HepG2 (cell line): Measurements from ENCODE around the gene LRP5. TPM values are rescaled to one million over a fixed set of nuclear protein-coding genes. Genes with fewer than 3 reads are reported as not detected.

Experiments
- AGO2 ChIP-seq: fragments of 200-400 bp; formaldehyde crosslinking; optimal IDR thresholded peaks from 2 replicates; pipeline ENCODE3; 2017; ENCODE audit warnings: mild to moderate bottlenecking, low read depth, low read length, moderate library complexity
- AKAP8 ChIP-seq: sonication (generic); formaldehyde crosslinking; IDR thresholded peaks from 2 replicates; pipeline ENCODE4 v1.5.1; 2020; ENCODE audit warnings: mild to moderate bottlenecking, missing genetic modification reagents
- ARNTL ChIP-seq: sonication (generic); formaldehyde crosslinking; IDR thresholded peaks from 2 replicates; pipeline ENCODE4 v1.4.0; 2020; ENCODE audit warnings: mild to moderate bottlenecking, missing genetic modification reagents
- BCL6 ChIP-seq: IDR thresholded peaks from 2 replicates; pipeline ENCODE4 v1.6.1; 2016; ENCODE audit warnings: missing genetic modification reagents, missing compliant biosample characterization
- CBX1 ChIP-seq: IDR thresholded peaks from one replicate; pipeline ENCODE4 v1.6.1; 2016; ENCODE audit warnings: antibody characterized with exemption, low read depth
- DPF2 ChIP-seq: sonication (generic); formaldehyde crosslinking; IDR thresholded peaks from 2 replicates; pipeline ENCODE4 v1.4.0; 2020; ENCODE audit warnings: mild to moderate bottlenecking, low read depth, missing genetic modification reagents, borderline replicate concordance
- GZF1 ChIP-seq: sonication (generic); formaldehyde crosslinking; IDR thresholded peaks from 2 replicates; pipeline ENCODE4 v1.5.1; 2020; ENCODE audit warnings: mild to moderate bottlenecking, missing genetic modification reagents
- HDAC1 ChIP-seq: sonication (generic); formaldehyde crosslinking; IDR thresholded peaks from 2 replicates; pipeline ENCODE4 v1.5.1; 2020; ENCODE audit warnings: mild to moderate bottlenecking, missing genetic modification reagents
- NFIB ChIP-seq: sonication (generic); formaldehyde crosslinking; IDR thresholded peaks from 2 replicates; pipeline ENCODE4 v1.9.0; 2021; ENCODE audit warnings: missing genetic modification reagents, mild to moderate bottlenecking, borderline replicate concordance
- PAF1 ChIP-seq: IDR thresholded peaks from 2 replicates; pipeline ENCODE4 v1.6.1; 2016; ENCODE audit warnings: missing genetic modification reagents, missing compliant biosample characterization
- PHF8 ChIP-seq: sonication (generic); formaldehyde crosslinking; IDR thresholded peaks from 2 replicates; pipeline ENCODE4 v1.5.0; 2020; ENCODE audit warnings: missing genetic modification reagents
- PTBP1 ChIP-seq: fragments of 200-400 bp; formaldehyde crosslinking; IDR thresholded peaks from 2 replicates; pipeline ENCODE4 v1.6.1; 2018; ENCODE audit warnings: low read length, low read depth; ENCODE audit not compliant: poor library complexity, severe bottlenecking
- RBM39 ChIP-seq: fragments of 200-400 bp; formaldehyde crosslinking; IDR thresholded peaks from one replicate; pipeline ENCODE4 v1.6.1; 2018; ENCODE audit warnings: antibody characterized with exemption, mild to moderate bottlenecking, low read depth, low read length; ENCODE audit not compliant: poor library complexity, severe bottlenecking
- RFX5 ChIP-seq: IDR thresholded peaks from 2 replicates; pipeline ENCODE4 v1.6.1; 2011; ENCODE audit warnings: low read depth, low read length, improper control_type of control experiment
- SAP130 ChIP-seq: IDR thresholded peaks from 2 replicates; pipeline ENCODE4 v1.6.1; 2016; ENCODE audit warnings: low read depth
- SMAD1 ChIP-seq: sonication (generic); formaldehyde crosslinking; IDR thresholded peaks from 2 replicates; pipeline ENCODE4 v1.4.0; 2020; ENCODE audit warnings: missing genetic modification reagents, low read depth, mild to moderate bottlenecking, borderline replicate concordance
- TBX2 ChIP-seq: sonication (generic); formaldehyde crosslinking; IDR thresholded peaks from 2 replicates; pipeline ENCODE4 v1.5.0; 2020; ENCODE audit warnings: missing genetic modification reagents, mild to moderate bottlenecking, borderline replicate concordance
- ZFP37 ChIP-seq: sonication (generic); formaldehyde crosslinking; IDR thresholded peaks from 2 replicates; pipeline ENCODE4 v1.4.0; 2020; ENCODE audit warnings: missing genetic modification reagents, borderline replicate concordance
- ZNF205 ChIP-seq: IDR thresholded peaks from 2 replicates; pipeline ENCODE4 v1.6.1; 2018; ENCODE audit warnings: missing biosample characterization, missing genetic modification reagents
- ZNF546 ChIP-seq: sonication (generic); formaldehyde crosslinking; conservative IDR thresholded peaks from 2 replicates; pipeline ENCODE4 v1.8.1; 2023; ENCODE audit warnings: mild to moderate bottlenecking, missing genetic modification reagents
- ZNF598 ChIP-seq: sonication (generic); formaldehyde crosslinking; IDR thresholded peaks from 2 replicates; pipeline ENCODE4 v1.5.1; 2020; ENCODE audit warnings: mild to moderate bottlenecking, missing genetic modification reagents, borderline replicate concordance
- ZNF605 ChIP-seq: sonication (generic); formaldehyde crosslinking; IDR thresholded peaks from 2 replicates; pipeline ENCODE4 v1.8.0; 2022; ENCODE audit warnings: mild to moderate bottlenecking, missing genetic modification reagents
- ZNF660 ChIP-seq: sonication (generic); formaldehyde crosslinking; IDR thresholded peaks from 2 replicates; pipeline ENCODE4 v1.5.1; 2020; ENCODE audit warnings: mild to moderate bottlenecking, low read depth, missing genetic modification reagents, borderline replicate concordance
- polyA plus RNA-seq, 8 experiments: library from polyadenylated mRNA; depleted of rRNA in 3 of 8; stranded (reverse) in 7 of 8; unstranded in 1 of 8; fragments of >200 nt; fragmentation: Illumina TruSeq in 4 of 8; extraction: Trizol in 4 of 8; gene quantifications; 2 replicates each; pipeline versions ENCODE4 v1.2.1 to v1.2.3, GENCODE V29; 2011 to 2016; ENCODE audit warnings: low read depth in 4 of 8, missing spikeins in 1 of 8, mixed read lengths in 1 of 8; ENCODE audit not compliant: insufficient read depth in 1 of 8
- total RNA-seq, 5 experiments: library from RNA; depleted of rRNA; stranded (reverse); fragments of >200 nt; fragmentation: Illumina TruSeq; extraction: Trizol; gene quantifications; 2 replicates each; pipeline ENCODE4 v1.2.3, GENCODE V29; 2016; ENCODE audit warnings: low read depth in 1 of 5
- TF ChIP-seq, protein P1 (sequence below): sonication (generic); formaldehyde crosslinking; IDR thresholded peaks from 2 replicates; pipeline ENCODE4 v1.5.1; 2020; ENCODE audit warnings: missing genetic modification reagents, mild to moderate bottlenecking, borderline replicate concordance
- TF ChIP-seq, protein P2 (sequence below): IDR thresholded peaks from 2 replicates; pipeline ENCODE4 v1.6.1; 2016; ENCODE audit warnings: missing compliant biosample characterization, missing genetic modification reagents, borderline replicate concordance
- TF ChIP-seq, protein P3 (sequence below): sonication (generic); formaldehyde crosslinking; IDR thresholded peaks from 2 replicates; pipeline ENCODE4 v1.8.0; 2022; ENCODE audit warnings: missing genetic modification reagents, mild to moderate bottlenecking, borderline replicate concordance

LRP5 gene
- total and polyA plus RNA-seq, 2 of the 13 experiments (the other 11 are each of a cell fraction or from before 2014, with no cell fraction given): 40.4 to 64.0 TPM

DNA sequence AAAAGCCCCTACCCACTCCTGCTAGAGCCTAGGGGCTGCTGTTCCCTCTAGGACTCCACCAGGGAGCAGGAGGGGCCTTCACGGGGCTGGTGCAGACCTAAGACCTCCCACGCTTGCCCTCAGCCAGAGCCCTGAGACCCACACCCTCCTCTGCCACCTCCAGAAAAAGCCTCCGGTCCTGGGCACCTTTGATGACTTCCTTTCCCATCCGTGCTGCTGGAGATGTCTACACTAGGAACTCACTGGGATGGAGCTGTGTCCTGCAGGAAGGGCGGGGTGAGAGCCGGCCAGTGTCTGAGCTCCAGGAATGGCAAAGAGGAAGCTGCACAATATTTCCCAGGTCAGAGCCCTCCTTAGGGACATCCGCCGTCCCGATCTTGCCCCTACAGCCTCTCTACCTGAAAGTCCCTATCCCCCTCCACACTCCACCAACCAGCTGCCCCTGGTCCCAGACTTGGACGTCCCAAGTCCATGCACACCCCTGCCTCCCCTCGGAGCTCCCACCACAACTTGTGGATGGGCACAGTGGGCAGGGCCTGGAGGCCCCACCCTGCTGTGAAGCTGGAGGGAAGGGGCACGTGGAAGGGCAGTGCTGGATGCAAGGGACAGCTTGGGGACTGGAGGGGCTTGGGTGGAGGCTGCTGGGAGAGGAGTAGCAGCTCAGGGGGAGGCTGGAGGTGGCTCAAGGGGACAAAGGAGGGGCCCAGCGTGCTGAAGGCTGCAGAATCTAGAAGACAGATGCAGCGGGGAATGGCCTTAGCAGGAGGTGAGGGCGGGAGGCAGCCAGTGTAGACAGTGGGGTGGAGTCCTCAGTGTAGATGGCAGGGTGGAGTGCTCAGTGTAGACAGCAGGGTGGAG is 13.5 kb upstream of the LRP5 start (continued):
- TF ChIP-seq DPF2: peak; percentile 19; the same call in 1 of the 2 replicates
- TF ChIP-seq PAF1: no peak
- peak; percentile 61; the same call in 1 of the 2 replicates for TF ChIP-seq HDAC1 (CRISPR knock-in tag)
- no peak; the same call in 1 of the 2 replicates for TF ChIP-seq ZFP37
- TF ChIP-seq, protein P1, sequence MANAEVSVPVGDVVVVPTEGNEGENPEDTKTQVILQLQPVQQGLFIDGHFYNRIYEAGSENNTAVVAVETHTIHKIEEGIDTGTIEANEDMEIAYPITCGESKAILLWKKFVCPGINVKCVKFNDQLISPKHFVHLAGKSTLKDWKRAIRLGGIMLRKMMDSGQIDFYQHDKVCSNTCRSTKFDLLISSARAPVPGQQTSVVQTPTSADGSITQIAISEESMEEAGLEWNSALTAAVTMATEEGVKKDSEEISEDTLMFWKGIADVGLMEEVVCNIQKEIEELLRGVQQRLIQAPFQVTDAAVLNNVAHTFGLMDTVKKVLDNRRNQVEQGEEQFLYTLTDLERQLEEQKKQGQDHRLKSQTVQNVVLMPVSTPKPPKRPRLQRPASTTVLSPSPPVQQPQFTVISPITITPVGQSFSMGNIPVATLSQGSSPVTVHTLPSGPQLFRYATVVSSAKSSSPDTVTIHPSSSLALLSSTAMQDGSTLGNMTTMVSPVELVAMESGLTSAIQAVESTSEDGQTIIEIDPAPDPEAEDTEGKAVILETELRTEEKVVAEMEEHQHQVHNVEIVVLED: no peak
- peak; percentile 35; the same call in 1 of the 2 replicates for TF ChIP-seq ARNTL (CRISPR knock-in tag)
- TF ChIP-seq ZNF605: no peak
- TF ChIP-seq PHF8 (CRISPR knock-in tag): peak; percentile 50
- TF ChIP-seq ZNF546 (CRISPR knock-in tag): 0 out of 2 replicates have a peak, but pooled peaks have one; percentile 35
- TF ChIP-seq PTBP1: peak; percentile 32
- TF ChIP-seq AGO2: peak; percentile 53
- peak; percentile 64; the same call in 1 of the 2 replicates for TF ChIP-seq TBX2
- TF ChIP-seq, protein P2, sequence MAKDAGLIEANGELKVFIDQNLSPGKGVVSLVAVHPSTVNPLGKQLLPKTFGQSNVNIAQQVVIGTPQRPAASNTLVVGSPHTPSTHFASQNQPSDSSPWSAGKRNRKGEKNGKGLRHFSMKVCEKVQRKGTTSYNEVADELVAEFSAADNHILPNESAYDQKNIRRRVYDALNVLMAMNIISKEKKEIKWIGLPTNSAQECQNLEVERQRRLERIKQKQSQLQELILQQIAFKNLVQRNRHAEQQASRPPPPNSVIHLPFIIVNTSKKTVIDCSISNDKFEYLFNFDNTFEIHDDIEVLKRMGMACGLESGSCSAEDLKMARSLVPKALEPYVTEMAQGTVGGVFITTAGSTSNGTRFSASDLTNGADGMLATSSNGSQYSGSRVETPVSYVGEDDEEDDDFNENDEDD (CRISPR knock-in tag): peak; percentile 86; the same call in 1 of the 2 replicates
- 0 out of 2 replicates have a peak, but pooled peaks have one; percentile 37 for TF ChIP-seq BCL6 (CRISPR knock-in tag)
- TF ChIP-seq ZNF205 (CRISPR knock-in tag): no peak
- TF ChIP-seq SAP130 (CRISPR knock-in tag): peak; percentile 85
- TF ChIP-seq AKAP8 (CRISPR knock-in tag): no peak; the same call in 1 of the 2 replicates
- no peak for TF ChIP-seq RFX5
- no peak for TF ChIP-seq GZF1
- no peak for TF ChIP-seq SMAD1 (CRISPR knock-in tag)
- no peak for TF ChIP-seq ZNF598 (CRISPR knock-in tag)
- peak; percentile 65 for TF ChIP-seq CBX1
- TF ChIP-seq ZNF660 (CRISPR knock-in tag): no peak
- no peak for TF ChIP-seq NFIB (CRISPR knock-in tag)
- peak; percentile 90 for TF ChIP-seq RBM39
- TF ChIP-seq, protein P3, sequence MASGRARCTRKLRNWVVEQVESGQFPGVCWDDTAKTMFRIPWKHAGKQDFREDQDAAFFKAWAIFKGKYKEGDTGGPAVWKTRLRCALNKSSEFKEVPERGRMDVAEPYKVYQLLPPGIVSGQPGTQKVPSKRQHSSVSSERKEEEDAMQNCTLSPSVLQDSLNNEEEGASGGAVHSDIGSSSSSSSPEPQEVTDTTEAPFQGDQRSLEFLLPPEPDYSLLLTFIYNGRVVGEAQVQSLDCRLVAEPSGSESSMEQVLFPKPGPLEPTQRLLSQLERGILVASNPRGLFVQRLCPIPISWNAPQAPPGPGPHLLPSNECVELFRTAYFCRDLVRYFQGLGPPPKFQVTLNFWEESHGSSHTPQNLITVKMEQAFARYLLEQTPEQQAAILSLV: no peak; the same call in 1 of the 2 replicates
